Mucosa of stomach (tissue), 1 donor: Measurements from ENCODE around the gene UNC5A.

Experiments used
- H3K27me3 ChIP-seq: one replicate; pipeline ENCODE4 v1.7.0; 2013; ENCODE audit warnings: mild to moderate bottlenecking, low read length; ENCODE audit not compliant: control insufficient read depth, insufficient read depth
- H3K36me3 ChIP-seq: one replicate; pipeline ENCODE4 v1.7.0; 2013; ENCODE audit warnings: low read length; ENCODE audit not compliant: control insufficient read depth, insufficient read depth
- H3K4me1 ChIP-seq: one replicate; pipeline ENCODE4 v1.7.0; 2013; ENCODE audit warnings: mild to moderate bottlenecking, low read length; ENCODE audit not compliant: control insufficient read depth, insufficient read depth
- H3K4me3 ChIP-seq: one replicate; pipeline ENCODE4 v1.7.0; 2013; ENCODE audit warnings: low read length
- H3K9ac ChIP-seq: one replicate; pipeline ENCODE4 v1.7.0; 2013; ENCODE audit warnings: mild to moderate bottlenecking, low read length, moderate library complexity
- H3K9me3 ChIP-seq: one replicate; pipeline ENCODE4 v1.7.0; 2013; ENCODE audit warnings: mild to moderate bottlenecking, low read length, moderate library complexity; ENCODE audit not compliant: control insufficient read depth
- donor health status: Pancreatic carcinoma.

Gene UNC5A

GRCh38 chr5:176830995-176831423, 20.6 kb downstream of the UNC5A start:
- H3K9ac ChIP-seq = no peak overlapping the region

GRCh38 chr5:176831425-176831824, 21.1 kb downstream of the UNC5A start:
- Histone ChIP-seq H3K4me3 (no peak overlapping the region), H3K27me3 (peaks cover 7% of the 10 kb centered on the region), H3K9me3 (no peaks in the 10 kb centered on the region), H3K4me1 (no peaks in the 10 kb centered on the region), H3K36me3 (no peaks in the 10 kb centered on the region), H3K9ac (no peak overlapping the region)

More at GRCh38 chr5:176830995-176831423, 20.6 kb downstream of the UNC5A start:
- no peaks in the 10 kb centered on the region for H3K4me1 ChIP-seq
- H3K9me3 ChIP-seq = no peaks in the 10 kb centered on the region
- no peak overlapping the region for H3K4me3 ChIP-seq
- no peaks in the 10 kb centered on the region for H3K36me3 ChIP-seq
- H3K27me3 ChIP-seq = peaks cover 7% of the 10 kb centered on the region

GRCh38 chr5:176832162-176832561, 21.8 kb downstream of the UNC5A start:
- Histone ChIP-seq H3K9ac (no peak overlapping the region), H3K27me3 (peaks cover 7% of the 10 kb centered on the region), H3K4me3 (no peak overlapping the region), H3K4me1 (no peaks in the 10 kb centered on the region), H3K9me3 (no peaks in the 10 kb centered on the region), H3K36me3 (no peaks in the 10 kb centered on the region)

- Histone ChIP-seq H3K9ac (no peak overlapping the region), H3K9me3 (no peaks in the 10 kb centered on the region), H3K4me1 (no peaks in the 10 kb centered on the region), H3K36me3 (no peaks in the 10 kb centered on the region), H3K27me3 (peaks cover 7% of the 10 kb centered on the region), H3K4me3 (no peak overlapping the region)
Measured at GRCh38 chr5:176833286-176833685, 22.9 kb downstream of the UNC5A start.

GRCh38 chr5:176835918-176836317, 25.6 kb downstream of the UNC5A start:
- no peaks in the 10 kb centered on the region for H3K4me1 ChIP-seq
- peaks cover 7% of the 10 kb centered on the region for H3K27me3 ChIP-seq
- no peak overlapping the region for H3K4me3 ChIP-seq
- no peaks in the 10 kb centered on the region for H3K36me3 ChIP-seq
- no peaks in the 10 kb centered on the region for H3K9me3 ChIP-seq
- H3K9ac ChIP-seq = no peak overlapping the region

- no peak overlapping the region for H3K9ac ChIP-seq
- peaks cover 7% of the 10 kb centered on the region for H3K27me3 ChIP-seq
- H3K36me3 ChIP-seq = no peaks in the 10 kb centered on the region
- H3K4me1 ChIP-seq = no peaks in the 10 kb centered on the region
- no peaks in the 10 kb centered on the region for H3K9me3 ChIP-seq
- H3K4me3 ChIP-seq = no peak overlapping the region
Measured at GRCh38 chr5:176836811-176837706, 26.7 kb downstream of the UNC5A start.

GRCh38 chr5:176837707-176838115, 27.4 kb downstream of the UNC5A start:
- H3K27me3 ChIP-seq = peaks cover 7% of the 10 kb centered on the region

GRCh38 chr5:176843673-176844072, 33.3 kb downstream of the UNC5A start:
- no peaks in the 10 kb centered on the region for H3K4me1 ChIP-seq
- H3K9ac ChIP-seq = no peak overlapping the region
- H3K4me3 ChIP-seq = no peak overlapping the region
- no peaks in the 10 kb centered on the region for H3K9me3 ChIP-seq
- peaks cover 23% of the 10 kb centered on the region for H3K27me3 ChIP-seq
- H3K36me3 ChIP-seq = no peaks in the 10 kb centered on the region

More at GRCh38 chr5:176837707-176838115, 27.4 kb downstream of the UNC5A start:
- H3K4me3 ChIP-seq = no peak overlapping the region
- H3K9ac ChIP-seq = no peak overlapping the region
- no peaks in the 10 kb centered on the region for H3K9me3 ChIP-seq
- no peaks in the 10 kb centered on the region for H3K4me1 ChIP-seq
- no peaks in the 10 kb centered on the region for H3K36me3 ChIP-seq

- no peak overlapping the region for H3K9ac ChIP-seq
- H3K9me3 ChIP-seq = no peaks in the 10 kb centered on the region
- no peaks in the 10 kb centered on the region for H3K36me3 ChIP-seq
- no peaks in the 10 kb centered on the region for H3K4me1 ChIP-seq
- peaks cover 23% of the 10 kb centered on the region for H3K27me3 ChIP-seq
- H3K4me3 ChIP-seq = no peak overlapping the region
Measured at GRCh38 chr5:176844281-176844680, 33.9 kb downstream of the UNC5A start.

GRCh38 chr5:176844706-176845391, 34.5 kb downstream of the UNC5A start:
- H3K27me3 ChIP-seq = peaks cover 23% of the 10 kb centered on the region

GRCh38 chr5:176845392-176845713, 35.0 kb downstream of the UNC5A start:
- Histone ChIP-seq H3K9me3 (no peaks in the 10 kb centered on the region), H3K36me3 (no peaks in the 10 kb centered on the region), H3K27me3 (peaks cover 23% of the 10 kb centered on the region), H3K4me3 (no peak overlapping the region), H3K9ac (no peak overlapping the region), H3K4me1 (no peaks in the 10 kb centered on the region)

More at GRCh38 chr5:176844706-176845391, 34.5 kb downstream of the UNC5A start:
- no peak overlapping the region for H3K9ac ChIP-seq
- no peaks in the 10 kb centered on the region for H3K9me3 ChIP-seq
- no peaks in the 10 kb centered on the region for H3K36me3 ChIP-seq
- no peak overlapping the region for H3K4me3 ChIP-seq
- H3K4me1 ChIP-seq = no peaks in the 10 kb centered on the region
